ENCODE data around the gene CPXM2.

DNA sequence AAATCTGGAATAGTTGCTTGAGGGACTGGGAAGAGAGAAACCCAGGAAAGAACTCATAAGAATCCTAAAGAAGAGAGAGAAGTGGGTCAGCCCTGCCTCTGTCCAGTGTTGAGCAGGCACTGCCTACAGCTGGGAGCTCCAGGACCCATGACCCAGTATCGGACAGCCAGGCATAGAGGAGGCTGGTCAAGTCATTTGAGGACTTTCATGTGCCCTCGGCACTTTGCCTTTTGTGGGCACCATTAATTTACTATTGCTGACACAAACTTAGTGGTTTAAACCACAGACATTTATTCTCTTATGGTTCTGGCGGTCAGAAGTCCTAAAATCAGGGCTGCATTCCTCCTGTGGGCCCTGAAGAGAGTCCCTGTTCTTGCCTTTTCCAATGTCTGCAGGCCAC lies 60.3 kb downstream of the CPXM2 start:
- TF ChIP-seq, protein P1, sequence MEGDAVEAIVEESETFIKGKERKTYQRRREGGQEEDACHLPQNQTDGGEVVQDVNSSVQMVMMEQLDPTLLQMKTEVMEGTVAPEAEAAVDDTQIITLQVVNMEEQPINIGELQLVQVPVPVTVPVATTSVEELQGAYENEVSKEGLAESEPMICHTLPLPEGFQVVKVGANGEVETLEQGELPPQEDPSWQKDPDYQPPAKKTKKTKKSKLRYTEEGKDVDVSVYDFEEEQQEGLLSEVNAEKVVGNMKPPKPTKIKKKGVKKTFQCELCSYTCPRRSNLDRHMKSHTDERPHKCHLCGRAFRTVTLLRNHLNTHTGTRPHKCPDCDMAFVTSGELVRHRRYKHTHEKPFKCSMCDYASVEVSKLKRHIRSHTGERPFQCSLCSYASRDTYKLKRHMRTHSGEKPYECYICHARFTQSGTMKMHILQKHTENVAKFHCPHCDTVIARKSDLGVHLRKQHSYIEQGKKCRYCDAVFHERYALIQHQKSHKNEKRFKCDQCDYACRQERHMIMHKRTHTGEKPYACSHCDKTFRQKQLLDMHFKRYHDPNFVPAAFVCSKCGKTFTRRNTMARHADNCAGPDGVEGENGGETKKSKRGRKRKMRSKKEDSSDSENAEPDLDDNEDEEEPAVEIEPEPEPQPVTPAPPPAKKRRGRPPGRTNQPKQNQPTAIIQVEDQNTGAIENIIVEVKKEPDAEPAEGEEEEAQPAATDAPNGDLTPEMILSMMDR (IDR thresholded peaks at IDR 0.05): no peak
- TF ChIP-seq MXI1 (IDR thresholded peaks at IDR 0.05; ENCODE audit: low read depth, low read length) (no peak), EP300 (IDR thresholded peaks at IDR 0.05; ENCODE audit: borderline replicate concordance in 1 of 2, low read depth in 1 of 2, low read length in 1 of 2) (no peak), GABPA (IDR thresholded peaks at IDR 0.05; ENCODE audit: low read depth) (no peak), SMC3 (IDR thresholded peaks at IDR 0.05; ENCODE audit: low read depth, low read length) (no peak), MEF2A (IDR thresholded peaks at IDR 0.05; ENCODE audit: borderline replicate concordance, low read depth) (no peak)
- TF ChIP-seq, protein P2, sequence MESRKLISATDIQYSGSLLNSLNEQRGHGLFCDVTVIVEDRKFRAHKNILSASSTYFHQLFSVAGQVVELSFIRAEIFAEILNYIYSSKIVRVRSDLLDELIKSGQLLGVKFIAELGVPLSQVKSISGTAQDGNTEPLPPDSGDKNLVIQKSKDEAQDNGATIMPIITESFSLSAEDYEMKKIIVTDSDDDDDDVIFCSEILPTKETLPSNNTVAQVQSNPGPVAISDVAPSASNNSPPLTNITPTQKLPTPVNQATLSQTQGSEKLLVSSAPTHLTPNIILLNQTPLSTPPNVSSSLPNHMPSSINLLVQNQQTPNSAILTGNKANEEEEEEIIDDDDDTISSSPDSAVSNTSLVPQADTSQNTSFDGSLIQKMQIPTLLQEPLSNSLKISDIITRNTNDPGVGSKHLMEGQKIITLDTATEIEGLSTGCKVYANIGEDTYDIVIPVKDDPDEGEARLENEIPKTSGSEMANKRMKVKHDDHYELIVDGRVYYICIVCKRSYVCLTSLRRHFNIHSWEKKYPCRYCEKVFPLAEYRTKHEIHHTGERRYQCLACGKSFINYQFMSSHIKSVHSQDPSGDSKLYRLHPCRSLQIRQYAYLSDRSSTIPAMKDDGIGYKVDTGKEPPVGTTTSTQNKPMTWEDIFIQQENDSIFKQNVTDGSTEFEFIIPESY (IDR thresholded peaks at IDR 0.05; ENCODE audit: borderline replicate concordance, low read depth): no peak
- TF ChIP-seq, protein P3, sequence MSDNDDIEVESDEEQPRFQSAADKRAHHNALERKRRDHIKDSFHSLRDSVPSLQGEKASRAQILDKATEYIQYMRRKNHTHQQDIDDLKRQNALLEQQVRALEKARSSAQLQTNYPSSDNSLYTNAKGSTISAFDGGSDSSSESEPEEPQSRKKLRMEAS (IDR thresholded peaks at IDR 0.05; ENCODE audit: low read depth): no peak
- TF ChIP-seq, protein P4, sequence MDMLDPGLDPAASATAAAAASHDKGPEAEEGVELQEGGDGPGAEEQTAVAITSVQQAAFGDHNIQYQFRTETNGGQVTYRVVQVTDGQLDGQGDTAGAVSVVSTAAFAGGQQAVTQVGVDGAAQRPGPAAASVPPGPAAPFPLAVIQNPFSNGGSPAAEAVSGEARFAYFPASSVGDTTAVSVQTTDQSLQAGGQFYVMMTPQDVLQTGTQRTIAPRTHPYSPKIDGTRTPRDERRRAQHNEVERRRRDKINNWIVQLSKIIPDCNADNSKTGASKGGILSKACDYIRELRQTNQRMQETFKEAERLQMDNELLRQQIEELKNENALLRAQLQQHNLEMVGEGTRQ (IDR thresholded peaks at IDR 0.05; ENCODE audit: borderline replicate concordance, low read depth, low read length): no peak

Data from SK-N-SH (cell line).